OCI-LY7 (cell line): ENCODE measurements around the gene VSNL1. TPM values are rescaled to one million over a fixed set of nuclear protein-coding genes. Genes with fewer than 3 reads are reported as not detected.

Experiments used
- BruUV-seq: library from RNA; stranded (reverse); fragments of 400-500 nt; replicated peaks from 2 replicates; lab custom pipeline; 2021; lab: Mats Ljungman, UMichigan
- CTCF ChIA-PET: fragments of 300-600 bp; sonication (Branson Sonifier 250); formaldehyde crosslinking; loops from one replicate; lab custom pipeline; 2022; ENCODE audit warnings: antibody characterized with exemption; ENCODE audit not compliant: unreplicated experiment; lab: Charles Lee
- POLR2A ChIA-PET: fragments of 300-600 bp; sonication (Branson Sonifier 250); formaldehyde crosslinking; loops from one replicate; lab custom pipeline; 2022; ENCODE audit warnings: antibody characterized with exemption; lab: Charles Lee
- DNase-seq: peaks from one replicate; pipeline ENCODE4 v3.0.0-alpha.2; 2015; ENCODE audit warnings: low spot score
- H2AFZ ChIP-seq: fragments of 200-600 bp; sonication (generic), shearing (Covaris generic); 2 replicates; pipeline ENCODE4 v1.6.1; 2014; ENCODE audit warnings: mild to moderate bottlenecking, antibody characterized with exemption, low read length, moderate library complexity
- H3K27ac ChIP-seq: fragments of 200-600 bp; sonication (generic); 2 replicates; pipeline ENCODE4 v1.5.1; 2014; ENCODE audit warnings: mixed run types, low read depth, mild to moderate bottlenecking, moderate library complexity, low read length, inconsistent platforms; ENCODE audit not compliant: poor library complexity, severe bottlenecking
- H3K36me3 ChIP-seq: fragments of 200-600 bp; sonication (generic); 2 replicates; pipeline ENCODE4 v1.6.1; 2014; ENCODE audit warnings: mild to moderate bottlenecking, antibody characterized with exemption, low read length, moderate library complexity, mixed read lengths; ENCODE audit not compliant: insufficient read depth
- H3K4me1 ChIP-seq: fragments of 200-600 bp; sonication (generic); 2 replicates; pipeline ENCODE4 v1.5.1; 2014; ENCODE audit warnings: mild to moderate bottlenecking, low read length; ENCODE audit not compliant: insufficient read depth, poor library complexity, severe bottlenecking
- H3K4me2 ChIP-seq: fragments of 200-600 bp; sonication (generic); 2 replicates; pipeline ENCODE4 v1.6.1; 2014; ENCODE audit warnings: mild to moderate bottlenecking, low read length
- H3K4me3 ChIP-seq: fragments of 200-600 bp; sonication (generic); 2 replicates; pipeline ENCODE4 v1.5.1; 2014; ENCODE audit warnings: mild to moderate bottlenecking, low read depth, low read length; ENCODE audit not compliant: poor library complexity, severe bottlenecking
- H3K79me2 ChIP-seq: fragments of 200-600 bp; sonication (generic); 2 replicates; pipeline ENCODE4 v1.6.1; 2016; ENCODE audit warnings: low read depth, mild to moderate bottlenecking, low read length, moderate library complexity, mixed read lengths; ENCODE audit not compliant: insufficient read depth
- H3K9me2 ChIP-seq: fragments of 200-600 bp; sonication (generic); 2 replicates; pipeline ENCODE4 v1.6.1; 2016; ENCODE audit warnings: mild to moderate bottlenecking, low read length, mixed read lengths; ENCODE audit not compliant: insufficient read depth
- H3K9me3 ChIP-seq: fragments of 200-600 bp; sonication (generic); 2 replicates; pipeline ENCODE4 v1.6.1; 2014; ENCODE audit warnings: mild to moderate bottlenecking, mixed run types, low read length, mixed read lengths
- H4K20me1 ChIP-seq: fragments of 200-600 bp; sonication (generic); 2 replicates; pipeline ENCODE4 v1.6.1; 2014; ENCODE audit warnings: mild to moderate bottlenecking, antibody characterized with exemption, low read length, moderate library complexity, mixed read lengths; ENCODE audit not compliant: insufficient read depth
- EZH2phosphoT487 ChIP-seq: fragments of 200-600 bp; sonication (generic); IDR thresholded peaks from 2 replicates; pipeline ENCODE4 v1.6.1; 2018; ENCODE audit warnings: low read depth, borderline replicate concordance, mild to moderate bottlenecking, mixed run types, antibody characterized with exemption, low read length, moderate library complexity, mixed read lengths
- intact Hi-C: fragments of 100-400 bp; cut with micrococcal nuclease; formaldehyde crosslinking; loops from one replicate; pipeline ENCODE4 v1.10.0; 2022; ENCODE audit not compliant: unreplicated experiment
- total RNA-seq, 2 experiments: library from RNA; depleted of rRNA in 1 of 2; stranded (reverse); fragments of >200 nt in 1 of 2; shearing (Covaris generic) in 1 of 2; gene quantifications; 2 replicates each; pipeline ENCODE4 v1.2.3, GENCODE V29; 2014 to 2022
- TF ChIP-seq, protein P1 (sequence below): fragments of 200-600 bp; sonication (generic); conservative IDR thresholded peaks from 2 replicates; pipeline ENCODE4 v1.5.1; 2014; ENCODE audit warnings: mild to moderate bottlenecking, antibody characterized with exemption, low read length, moderate library complexity, mixed read lengths

Gene VSNL1
- total RNA-seq, 2 experiments from 2014 or later, result not detected

DNA sequence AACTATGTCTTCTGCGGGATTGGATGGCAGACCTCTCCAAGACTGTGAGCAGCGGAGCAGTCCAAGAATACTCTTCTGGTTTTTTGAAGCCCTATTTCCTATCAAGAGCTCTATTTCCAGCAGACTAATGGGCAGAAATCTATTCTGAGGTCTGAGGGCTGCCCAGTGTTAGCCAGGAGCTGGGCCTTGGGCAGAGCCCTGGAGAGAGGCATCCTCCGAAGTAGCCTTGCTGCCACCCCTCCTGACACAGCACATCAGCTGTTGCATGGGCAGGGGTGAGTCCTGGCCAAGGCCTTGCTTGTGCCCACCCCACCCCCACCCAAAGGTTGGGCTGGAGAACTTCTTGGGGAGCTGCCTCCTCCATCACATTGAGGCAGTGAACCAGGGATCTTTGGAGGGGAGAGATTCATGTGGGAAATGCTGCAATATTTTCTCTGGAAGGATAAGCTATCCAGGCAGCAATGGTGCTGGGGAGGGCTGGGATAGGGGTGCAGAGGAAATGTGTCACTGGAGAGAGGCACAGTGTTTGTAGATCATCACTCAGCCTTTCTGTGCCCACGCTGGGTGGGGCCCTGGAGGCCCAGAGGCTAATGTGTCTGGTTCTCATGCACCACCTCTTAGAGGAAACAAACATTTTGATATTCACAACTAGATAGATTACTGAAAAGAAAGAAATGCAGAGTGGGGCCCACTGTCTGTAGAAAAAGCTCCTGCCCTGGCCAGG lies 104.7 kb downstream of the VSNL1 start:
- Histone ChIP-seq H3K4me3 (no peak overlapping the region), H3K9me3 (no peaks in the 10 kb centered on the region), H3K4me2 (no peak overlapping the region), H3K36me3 (no peaks in the 10 kb centered on the region), H3K9me2 (no peaks in the 10 kb centered on the region), H3K79me2 (no peaks in the 10 kb centered on the region), H3K4me1 (peaks cover 5% of the 10 kb centered on the region), H4K20me1 (no peaks in the 10 kb centered on the region), H3K27ac (no peak overlapping the region), H2AFZ (no peak overlapping the region)
- ChIA-PET POLR2A (interaction anchor here (1.0 to 1.2 kb wide), 3 partner anchors 11 to 128 kb away, joined by 3 to 5 read pairs (median 3); partner anchors contain the start of gene RAD51AP2), CTCF (no interaction called here)
- no peak for TF ChIP-seq EZH2phosphoT487
- TF ChIP-seq, protein P1, sequence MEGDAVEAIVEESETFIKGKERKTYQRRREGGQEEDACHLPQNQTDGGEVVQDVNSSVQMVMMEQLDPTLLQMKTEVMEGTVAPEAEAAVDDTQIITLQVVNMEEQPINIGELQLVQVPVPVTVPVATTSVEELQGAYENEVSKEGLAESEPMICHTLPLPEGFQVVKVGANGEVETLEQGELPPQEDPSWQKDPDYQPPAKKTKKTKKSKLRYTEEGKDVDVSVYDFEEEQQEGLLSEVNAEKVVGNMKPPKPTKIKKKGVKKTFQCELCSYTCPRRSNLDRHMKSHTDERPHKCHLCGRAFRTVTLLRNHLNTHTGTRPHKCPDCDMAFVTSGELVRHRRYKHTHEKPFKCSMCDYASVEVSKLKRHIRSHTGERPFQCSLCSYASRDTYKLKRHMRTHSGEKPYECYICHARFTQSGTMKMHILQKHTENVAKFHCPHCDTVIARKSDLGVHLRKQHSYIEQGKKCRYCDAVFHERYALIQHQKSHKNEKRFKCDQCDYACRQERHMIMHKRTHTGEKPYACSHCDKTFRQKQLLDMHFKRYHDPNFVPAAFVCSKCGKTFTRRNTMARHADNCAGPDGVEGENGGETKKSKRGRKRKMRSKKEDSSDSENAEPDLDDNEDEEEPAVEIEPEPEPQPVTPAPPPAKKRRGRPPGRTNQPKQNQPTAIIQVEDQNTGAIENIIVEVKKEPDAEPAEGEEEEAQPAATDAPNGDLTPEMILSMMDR, result no peak
- no peak for DNase-seq
- BruUV-seq, result no TSS peak
- intact Hi-C loops, result loop anchor here (5.0 kb wide), 1 partner anchor 272 kb away; no protein-coding TSS in a partner anchor

DNA sequence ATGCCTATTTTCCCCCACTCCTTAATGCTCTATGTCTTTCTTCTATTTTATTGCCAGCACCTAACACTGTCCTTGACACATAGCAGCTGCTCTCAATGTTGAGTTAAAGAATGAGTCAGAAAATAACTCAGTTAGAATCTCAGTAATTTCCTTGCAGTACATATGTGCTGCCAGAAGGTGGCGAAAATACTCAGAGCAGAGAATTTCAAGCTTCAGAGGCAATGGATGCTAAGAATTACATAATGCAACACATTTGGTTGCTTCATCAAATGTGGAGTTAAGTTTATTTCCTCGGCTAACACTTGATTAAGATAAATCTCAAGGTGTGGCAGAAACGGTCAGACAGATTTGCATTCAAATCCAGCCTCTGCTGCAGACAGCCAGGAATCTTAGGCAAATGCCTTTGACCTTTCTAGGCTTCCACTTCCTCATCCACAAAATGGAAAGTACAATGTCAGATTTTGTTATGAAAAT lies 105.6 kb downstream of the VSNL1 start:
- intact Hi-C loops, result loop anchor here (1.0 to 2.0 kb wide), 3 partner anchors 471 to 533 kb away; no protein-coding TSS in a partner anchor
- peak; percentile 68 for DNase-seq
- Histone ChIP-seq H4K20me1 (no peaks in the 10 kb centered on the region), H3K36me3 (no peaks in the 10 kb centered on the region), H3K4me1 (peaks cover 5% of the 10 kb centered on the region), H3K9me2 (no peaks in the 10 kb centered on the region), H3K79me2 (no peaks in the 10 kb centered on the region), H3K4me2 (0 out of 2 replicates have a peak overlapping the region, but pooled peaks have one; percentile 10), H3K9me3 (no peaks in the 10 kb centered on the region), H2AFZ (peak overlapping the region; percentile 63; the same call in 1 of the 2 replicates), H3K4me3 (no peak overlapping the region), H3K27ac (no peak overlapping the region)
- ChIA-PET CTCF (interaction anchor here (0.8 to 1.7 kb wide), 3 partner anchors 11 to 25 kb away, joined by 3 to 5 read pairs (median 3); no protein-coding TSS in a partner anchor), POLR2A (interaction anchor here (0.6 to 1.2 kb wide), 4 partner anchors 10 to 129 kb away, joined by 3 to 8 read pairs (median 4); partner anchors contain the start of gene RAD51AP2)
- no peak for TF ChIP-seq EZH2phosphoT487
- TF ChIP-seq, protein P1, result peak; percentile 97
- no TSS peak for BruUV-seq
